ENCODE measurements around the gene C2orf92. TPM values are rescaled to one million over a fixed set of nuclear protein-coding genes. Genes with fewer than 3 reads are reported as not detected.
"Not testable (repeated sequence)": the region's sequence is repeated elsewhere in the genome, so short reads cannot be mapped to it uniquely, and the experiment has no call there.

C2orf92 gene
- 10.7 and 13.3 TPM in 2 replicates for polyA plus RNA-seq
- polyA minus RNA-seq, result 5.1 and 10.2 TPM in 2 replicates

DNA sequence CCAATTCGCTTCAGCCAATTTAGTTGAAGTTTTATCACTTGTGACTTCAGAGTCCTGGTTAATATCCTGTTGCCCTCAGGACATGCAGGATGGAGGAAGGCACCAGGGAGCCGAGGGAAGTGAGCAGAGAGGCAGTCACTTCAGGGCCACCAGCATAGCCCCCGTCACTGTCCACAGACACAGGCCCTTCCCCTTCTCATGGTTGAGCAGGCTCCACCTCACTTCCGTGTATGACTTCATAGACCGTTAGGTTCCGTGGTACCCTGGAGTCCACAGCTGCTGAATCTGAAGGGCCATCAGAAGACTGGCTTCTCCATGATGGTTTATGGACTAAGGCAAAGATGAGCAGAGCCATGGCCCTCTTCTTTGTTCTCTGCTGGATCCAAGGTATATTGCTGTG lies at the start of gene C2orf92:
C2orf92 (plus strand) TSS at position 266 of the 400 bp plus-strand sequence; CDS start at position 342, 76 bp downstream.
- Histone ChIP-seq H4K20me1 (ENCODE audit: insufficient read depth) (no peaks in the 10 kb centered on the region), H3K9me2 (ENCODE audit: insufficient read depth, low read length) (no peaks in the 10 kb centered on the region), H2AFZ (ENCODE audit: low read depth, low read length) (no peak within 1 kb of the TSS), H3K79me2 (replicated peaks; ENCODE audit: insufficient read depth, low read length) (no peaks in the 10 kb centered on the region), H3K27ac (ENCODE audit: low read length) (no peak within 1 kb of the TSS), H3K36me3 (ENCODE audit: insufficient read depth, low read length) (no peaks in the 10 kb centered on the region), H3K4me2 (ENCODE audit: low read length) (no peak within 1 kb of the TSS), H3K9ac (ENCODE audit: low read length) (no peak within 1 kb of the TSS), H3K27me3 (ENCODE audit: insufficient read depth, low read depth, low read length) (no peaks in the 10 kb centered on the region), H3F3A (ENCODE audit: insufficient read depth, low read length, poor library complexity, severe bottlenecking) (no peaks in the 10 kb centered on the region), H3K4me3 (ENCODE audit: low read length) (no peak within 1 kb of the TSS), H3K9me3 (ENCODE audit: low read length) (no peaks in the 10 kb centered on the region)
- no peak for TF ChIP-seq RAD21 (conservative IDR thresholded peaks at IDR 0.05)

DNA sequence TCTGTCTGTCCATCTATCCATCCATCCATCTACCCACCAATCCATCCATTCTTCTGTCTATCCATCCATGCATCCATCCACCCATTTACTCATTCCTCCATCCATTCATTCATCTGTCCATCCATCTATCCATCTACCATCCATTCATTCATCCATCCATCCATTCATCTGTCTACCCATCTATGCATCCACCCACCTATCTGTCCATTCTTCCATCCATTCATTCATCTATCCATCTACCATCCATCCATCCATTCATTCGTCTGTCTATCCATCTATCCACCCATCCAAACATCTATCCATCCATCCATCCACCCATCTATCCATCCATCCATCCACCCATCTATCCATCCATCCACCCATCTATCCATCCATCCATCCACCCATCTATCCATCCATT lies 49.0 kb upstream of the C2orf92 start:
- H2AFZ ChIP-seq (ENCODE audit: low read depth, low read length); H3K36me3 ChIP-seq (ENCODE audit: insufficient read depth, low read length); H3K4me3 ChIP-seq (ENCODE audit: low read length); H3K79me2 ChIP-seq (replicated peaks; ENCODE audit: insufficient read depth, low read length); H3K27ac ChIP-seq (ENCODE audit: low read length); H3K27me3 ChIP-seq (ENCODE audit: insufficient read depth, low read depth, low read length); H3K9ac ChIP-seq (ENCODE audit: low read length); H3K4me2 ChIP-seq (ENCODE audit: low read length); H3K9me3 ChIP-seq (ENCODE audit: low read length); H4K20me1 ChIP-seq (ENCODE audit: insufficient read depth); H3K9me2 ChIP-seq (ENCODE audit: insufficient read depth, low read length); H3F3A ChIP-seq (ENCODE audit: insufficient read depth, low read length, poor library complexity, severe bottlenecking): not testable (repeated sequence)

DNA sequence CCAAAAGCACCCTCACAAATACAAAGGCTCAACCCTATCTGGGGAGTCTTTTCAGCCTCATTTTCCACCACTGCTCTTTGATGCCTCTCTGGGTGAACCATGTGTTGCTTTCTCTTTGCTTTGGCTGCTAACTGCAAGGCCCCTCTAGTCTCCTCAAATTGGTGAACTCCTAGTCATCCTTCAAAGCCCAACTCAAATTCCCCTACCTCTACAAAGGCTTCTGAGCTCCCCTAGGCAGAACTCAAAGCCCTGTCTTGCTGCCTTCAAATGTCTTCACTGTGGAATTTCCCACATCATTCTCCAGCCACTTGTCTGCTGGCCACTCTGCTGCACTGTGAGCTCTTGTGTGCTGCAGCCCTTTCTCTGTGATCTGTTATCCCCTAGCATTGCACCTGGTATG lies 46.5 kb upstream of the C2orf92 start:
- H3K4me3 ChIP-seq (ENCODE audit: low read length); H3K9me3 ChIP-seq (ENCODE audit: low read length); H3K36me3 ChIP-seq (ENCODE audit: insufficient read depth, low read length); H2AFZ ChIP-seq (ENCODE audit: low read depth, low read length); H3K27ac ChIP-seq (ENCODE audit: low read length); H3K79me2 ChIP-seq (replicated peaks; ENCODE audit: insufficient read depth, low read length); H3K9ac ChIP-seq (ENCODE audit: low read length); H3F3A ChIP-seq (ENCODE audit: insufficient read depth, low read length, poor library complexity, severe bottlenecking); H3K27me3 ChIP-seq (ENCODE audit: insufficient read depth, low read depth, low read length); H4K20me1 ChIP-seq (ENCODE audit: insufficient read depth); H3K4me2 ChIP-seq (ENCODE audit: low read length); H3K9me2 ChIP-seq (ENCODE audit: insufficient read depth, low read length): not testable (repeated sequence)

DNA sequence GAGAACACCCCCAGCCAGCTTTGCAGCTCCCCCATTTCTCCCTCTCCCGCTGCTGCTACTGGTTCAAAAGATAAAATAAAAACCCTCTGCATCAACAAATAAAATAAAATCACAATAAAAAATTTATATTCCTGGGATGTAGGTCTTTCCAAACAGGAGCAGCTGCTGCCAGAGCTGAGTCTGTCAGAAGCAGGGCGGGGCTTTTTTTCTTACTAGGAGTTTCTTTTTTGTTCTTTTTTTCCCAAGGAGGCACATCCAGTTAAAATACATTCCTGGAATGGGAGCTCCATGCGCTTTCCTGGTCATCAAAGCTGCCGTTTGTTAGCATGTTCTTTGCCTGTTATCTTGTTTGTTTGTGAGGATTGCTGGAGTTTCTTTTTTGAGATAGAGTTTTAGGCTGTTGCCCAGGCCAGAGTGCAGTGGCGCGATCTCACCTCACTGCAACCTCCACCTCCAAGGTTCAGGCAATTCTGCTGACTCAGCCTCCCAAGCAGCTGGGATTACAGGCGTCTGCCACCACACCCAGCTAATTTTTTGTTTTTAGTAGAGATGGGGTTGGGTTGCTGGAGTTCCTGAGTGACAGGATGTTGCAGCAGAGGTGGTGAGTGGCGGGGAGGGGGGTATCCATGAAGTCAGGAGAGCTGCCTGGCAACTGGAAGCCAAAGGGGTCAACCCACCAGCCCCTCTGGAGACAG lies 44.0 kb upstream of the C2orf92 start:
- H2AFZ ChIP-seq (ENCODE audit: low read depth, low read length), result not testable (repeated sequence)

DNA sequence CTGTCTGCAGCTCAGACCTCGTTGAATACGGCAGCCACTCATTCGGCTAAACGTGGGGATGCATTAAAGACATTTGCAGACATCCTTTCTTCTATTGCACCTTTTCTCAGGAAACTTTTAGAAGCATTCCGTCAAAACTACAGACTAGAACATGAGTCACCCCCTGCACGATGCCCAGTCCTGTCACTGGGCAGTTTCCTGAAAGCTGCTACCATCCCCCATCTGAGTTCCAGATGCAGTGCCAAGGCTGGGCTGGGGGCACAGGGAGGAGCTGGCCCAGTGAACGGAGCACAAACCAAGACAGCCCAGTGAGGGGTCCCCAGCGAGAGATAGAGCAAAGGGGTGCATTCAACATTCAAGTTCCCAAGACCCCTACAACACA lies 43.5 kb upstream of the C2orf92 start:
- H3K9ac ChIP-seq (ENCODE audit: low read length); H3K9me2 ChIP-seq (ENCODE audit: insufficient read depth, low read length); H3K4me3 ChIP-seq (ENCODE audit: low read length); H3K79me2 ChIP-seq (replicated peaks; ENCODE audit: insufficient read depth, low read length); H3K4me2 ChIP-seq (ENCODE audit: low read length); H3F3A ChIP-seq (ENCODE audit: insufficient read depth, low read length, poor library complexity, severe bottlenecking); H2AFZ ChIP-seq (ENCODE audit: low read depth, low read length); H4K20me1 ChIP-seq (ENCODE audit: insufficient read depth); H3K9me3 ChIP-seq (ENCODE audit: low read length); H3K27ac ChIP-seq (ENCODE audit: low read length); H3K36me3 ChIP-seq (ENCODE audit: insufficient read depth, low read length); H3K27me3 ChIP-seq (ENCODE audit: insufficient read depth, low read depth, low read length): not testable (repeated sequence)

More for the DNA sequence above, 44.0 kb upstream of the C2orf92 start:
- H3K4me3 ChIP-seq (ENCODE audit: low read length); H3F3A ChIP-seq (ENCODE audit: insufficient read depth, low read length, poor library complexity, severe bottlenecking); H3K9me3 ChIP-seq (ENCODE audit: low read length); H3K27ac ChIP-seq (ENCODE audit: low read length); H3K36me3 ChIP-seq (ENCODE audit: insufficient read depth, low read length); H4K20me1 ChIP-seq (ENCODE audit: insufficient read depth); H3K79me2 ChIP-seq (replicated peaks; ENCODE audit: insufficient read depth, low read length); H3K27me3 ChIP-seq (ENCODE audit: insufficient read depth, low read depth, low read length); H3K9me2 ChIP-seq (ENCODE audit: insufficient read depth, low read length); H3K4me2 ChIP-seq (ENCODE audit: low read length); H3K9ac ChIP-seq (ENCODE audit: low read length): not testable (repeated sequence)
